ENCODE results near the gene CD300E. TPM values are rescaled to one million over a fixed set of nuclear protein-coding genes. Genes with fewer than 3 reads are reported as not detected.
A peak's percentile ranks its signal among the peaks of the same experiment; 100 is the strongest.

Gene CD300E
- total and polyA plus RNA-seq, 2 donors (not counting 1 experiment from before 2014, with no cell fraction given): not detected

DNA sequence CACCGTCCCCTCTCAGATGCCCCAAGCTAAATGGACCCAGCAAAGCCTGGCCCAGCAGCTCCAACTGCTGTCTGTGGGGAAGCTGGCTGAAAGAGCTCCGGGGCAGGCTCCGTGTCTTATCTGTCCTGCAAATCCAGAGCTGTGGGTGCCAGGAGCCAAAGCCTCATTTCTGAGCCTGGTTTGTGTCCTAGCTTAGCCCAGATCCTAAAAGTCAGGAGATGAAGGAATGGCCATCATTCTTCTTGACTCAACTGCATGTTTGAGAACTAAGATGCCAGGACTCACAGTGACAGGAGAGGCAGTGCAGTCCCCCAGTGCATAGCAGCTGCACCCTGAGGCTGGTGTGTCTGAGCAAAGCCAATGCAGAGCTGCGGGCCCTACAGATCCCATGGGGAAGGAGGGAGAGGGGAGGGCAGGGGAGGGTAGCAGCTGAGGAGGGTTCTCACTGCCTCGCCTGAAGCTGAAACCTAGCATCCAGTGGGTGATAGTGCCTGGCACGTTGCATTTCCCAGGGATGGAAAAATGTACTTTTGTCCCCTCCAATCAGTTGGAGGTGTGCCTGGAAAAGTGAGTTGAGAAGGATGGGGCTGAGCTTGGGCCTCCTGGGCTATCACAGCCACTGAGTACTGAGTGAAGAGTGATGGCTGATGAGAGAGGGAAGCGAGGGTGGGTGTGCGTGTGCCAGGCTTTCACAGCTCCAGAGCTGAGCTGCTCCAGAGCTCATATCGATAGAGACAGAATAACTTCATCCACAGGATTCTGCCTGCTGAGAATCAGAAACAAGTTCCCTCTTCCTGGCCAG lies 24.5 kb upstream of the CD300E start:
- no peak overlapping the region for H3K9ac ChIP-seq (ENCODE audit: insufficient read depth, low read length)
- no peaks in the 10 kb centered on the region for H4K20me1 ChIP-seq (ENCODE audit: control insufficient read depth, extremely low read depth, insufficient read depth, low read length)
- no peak for TF ChIP-seq EZH2 (IDR thresholded peaks at IDR 0.05; ENCODE audit: low read length, missing control alignments)
- TF ChIP-seq, protein P1, sequence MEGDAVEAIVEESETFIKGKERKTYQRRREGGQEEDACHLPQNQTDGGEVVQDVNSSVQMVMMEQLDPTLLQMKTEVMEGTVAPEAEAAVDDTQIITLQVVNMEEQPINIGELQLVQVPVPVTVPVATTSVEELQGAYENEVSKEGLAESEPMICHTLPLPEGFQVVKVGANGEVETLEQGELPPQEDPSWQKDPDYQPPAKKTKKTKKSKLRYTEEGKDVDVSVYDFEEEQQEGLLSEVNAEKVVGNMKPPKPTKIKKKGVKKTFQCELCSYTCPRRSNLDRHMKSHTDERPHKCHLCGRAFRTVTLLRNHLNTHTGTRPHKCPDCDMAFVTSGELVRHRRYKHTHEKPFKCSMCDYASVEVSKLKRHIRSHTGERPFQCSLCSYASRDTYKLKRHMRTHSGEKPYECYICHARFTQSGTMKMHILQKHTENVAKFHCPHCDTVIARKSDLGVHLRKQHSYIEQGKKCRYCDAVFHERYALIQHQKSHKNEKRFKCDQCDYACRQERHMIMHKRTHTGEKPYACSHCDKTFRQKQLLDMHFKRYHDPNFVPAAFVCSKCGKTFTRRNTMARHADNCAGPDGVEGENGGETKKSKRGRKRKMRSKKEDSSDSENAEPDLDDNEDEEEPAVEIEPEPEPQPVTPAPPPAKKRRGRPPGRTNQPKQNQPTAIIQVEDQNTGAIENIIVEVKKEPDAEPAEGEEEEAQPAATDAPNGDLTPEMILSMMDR (conservative IDR thresholded peaks at IDR 0.05 in 1 of 2, IDR thresholded peaks at IDR 0.05 in 1 of 2; ENCODE audit: low read depth in 1 of 2, low read length in 2 of 2): no peak
- DNase-seq (ENCODE audit: low read depth in 2 of 2): no peak
- H3K9me3 ChIP-seq (ENCODE audit: control insufficient read depth, insufficient read depth, low read depth, low read length): no peaks in the 10 kb centered on the region
- no peak overlapping the region for H3K4me3 ChIP-seq (replicated peaks in 1 of 4; ENCODE audit: control extremely low read depth in 1 of 4, insufficient read depth in 1 of 4, low read depth in 3 of 4, low read length in 4 of 4)
- H3K79me2 ChIP-seq (ENCODE audit: control insufficient read depth, insufficient read depth, low read length): no peaks in the 10 kb centered on the region
- no peak overlapping the region for H3K4me2 ChIP-seq (ENCODE audit: extremely low read depth, insufficient read depth, low read length)
- no peaks in the 10 kb centered on the region for H3K36me3 ChIP-seq (ENCODE audit: control insufficient read depth, insufficient read depth, low read length)
- H3K27ac ChIP-seq (ENCODE audit: insufficient read depth, low read length): no peak overlapping the region
- H2AFZ ChIP-seq (ENCODE audit: low read length): no peak overlapping the region
- no peaks in the 10 kb centered on the region for H3K4me1 ChIP-seq (ENCODE audit: control insufficient read depth, extremely low read depth, insufficient read depth, low read length)
- H3K27me3 ChIP-seq (ENCODE audit: control insufficient read depth, insufficient read depth, low read length): no peaks in the 10 kb centered on the region

DNA sequence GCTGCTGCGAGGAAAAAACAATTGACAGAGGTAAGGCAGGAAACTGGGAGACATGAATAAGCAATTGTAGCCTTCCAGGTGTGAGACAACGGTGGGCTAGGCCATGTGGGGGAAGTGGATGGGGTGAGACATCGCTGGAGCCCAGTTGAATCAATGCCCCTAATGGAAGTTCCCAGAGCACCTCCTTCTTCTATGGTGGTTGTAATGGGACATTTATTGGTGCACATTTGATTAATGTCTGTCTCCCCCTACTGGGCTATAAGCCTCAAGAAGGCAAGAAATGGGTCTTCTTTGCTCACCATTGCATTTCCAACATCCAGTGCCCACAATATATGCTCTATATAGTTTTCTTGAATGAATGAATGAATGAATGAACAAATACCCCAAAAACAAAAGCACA lies 22.7 kb upstream of the CD300E start:
- Histone ChIP-seq H3K27ac (ENCODE audit: insufficient read depth, low read length) (no peak overlapping the region), H3K9ac (ENCODE audit: insufficient read depth, low read length) (no peak overlapping the region), H3K27me3 (ENCODE audit: control insufficient read depth, insufficient read depth, low read length) (no peaks in the 10 kb centered on the region), H4K20me1 (ENCODE audit: control insufficient read depth, extremely low read depth, insufficient read depth, low read length) (no peaks in the 10 kb centered on the region), H2AFZ (ENCODE audit: low read length) (no peak overlapping the region), H3K4me3 (replicated peaks in 1 of 4; ENCODE audit: control extremely low read depth in 1 of 4, insufficient read depth in 1 of 4, low read depth in 3 of 4, low read length in 4 of 4) (no peak overlapping the region), H3K79me2 (ENCODE audit: control insufficient read depth, insufficient read depth, low read length) (no peaks in the 10 kb centered on the region), H3K36me3 (ENCODE audit: control insufficient read depth, insufficient read depth, low read length) (no peaks in the 10 kb centered on the region), H3K4me1 (ENCODE audit: control insufficient read depth, extremely low read depth, insufficient read depth, low read length) (no peaks in the 10 kb centered on the region), H3K4me2 (ENCODE audit: extremely low read depth, insufficient read depth, low read length) (no peak overlapping the region), H3K9me3 (ENCODE audit: control insufficient read depth, insufficient read depth, low read depth, low read length) (no peaks in the 10 kb centered on the region)
- peak in 1 of 2 donors; percentile 4 for DNase-seq (ENCODE audit: low read depth in 2 of 2)
- TF ChIP-seq, protein P1 (conservative IDR thresholded peaks at IDR 0.05 in 1 of 2, IDR thresholded peaks at IDR 0.05 in 1 of 2; ENCODE audit: low read depth in 1 of 2, low read length in 2 of 2): no peak
- TF ChIP-seq EZH2 (IDR thresholded peaks at IDR 0.05; ENCODE audit: low read length, missing control alignments): no peak

DNA sequence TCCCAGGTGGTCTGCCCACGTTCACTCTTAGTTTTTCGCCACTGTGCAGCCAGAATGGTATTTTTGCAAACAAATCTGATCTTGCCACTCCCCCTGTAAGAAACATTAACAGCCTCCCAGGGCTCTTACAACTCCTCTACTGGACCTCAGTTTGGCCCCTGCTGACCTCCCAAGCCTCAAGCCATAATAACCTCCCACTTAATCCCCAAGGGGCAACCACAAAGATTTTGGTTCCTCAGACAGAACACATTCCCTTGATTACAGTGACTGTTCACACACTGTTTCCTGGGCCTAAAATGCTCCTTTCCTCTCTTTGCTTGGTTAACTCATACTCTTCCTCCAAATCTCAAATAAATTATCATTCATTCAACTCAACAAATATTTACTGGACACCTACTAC lies 21.5 kb upstream of the CD300E start:
- no peak overlapping the region for H3K27ac ChIP-seq (ENCODE audit: insufficient read depth, low read length)
- no peaks in the 10 kb centered on the region for H3K4me1 ChIP-seq (ENCODE audit: control insufficient read depth, extremely low read depth, insufficient read depth, low read length)
- no peak overlapping the region for H3K9ac ChIP-seq (ENCODE audit: insufficient read depth, low read length)
- H3K4me3 ChIP-seq (replicated peaks in 1 of 4; ENCODE audit: control extremely low read depth in 1 of 4, insufficient read depth in 1 of 4, low read depth in 3 of 4, low read length in 4 of 4): no peak overlapping the region
- H2AFZ ChIP-seq (ENCODE audit: low read length): no peak overlapping the region
- TF ChIP-seq, protein P1 (conservative IDR thresholded peaks at IDR 0.05 in 1 of 2, IDR thresholded peaks at IDR 0.05 in 1 of 2; ENCODE audit: low read depth in 1 of 2, low read length in 2 of 2): no peak
- no peak for TF ChIP-seq EZH2 (IDR thresholded peaks at IDR 0.05; ENCODE audit: low read length, missing control alignments)
- H3K27me3 ChIP-seq (ENCODE audit: control insufficient read depth, insufficient read depth, low read length): no peaks in the 10 kb centered on the region
- H3K9me3 ChIP-seq (ENCODE audit: control insufficient read depth, insufficient read depth, low read depth, low read length): no peaks in the 10 kb centered on the region
- no peak for DNase-seq (ENCODE audit: low read depth in 2 of 2)
- no peaks in the 10 kb centered on the region for H3K36me3 ChIP-seq (ENCODE audit: control insufficient read depth, insufficient read depth, low read length)
- no peaks in the 10 kb centered on the region for H3K79me2 ChIP-seq (ENCODE audit: control insufficient read depth, insufficient read depth, low read length)
- no peak overlapping the region for H3K4me2 ChIP-seq (ENCODE audit: extremely low read depth, insufficient read depth, low read length)
- H4K20me1 ChIP-seq (ENCODE audit: control insufficient read depth, extremely low read depth, insufficient read depth, low read length): no peaks in the 10 kb centered on the region

Measured in fibroblast of lung (primary cell).